H54 (cell line): ENCODE measurements around the gene DMAC2.
"Not testable (repeated sequence)": the region's sequence is repeated elsewhere in the genome, so short reads cannot be mapped to it uniquely, and the experiment has no call there.

Source experiments
- DNase-seq: peaks from one replicate; pipeline ENCODE4 v3.0.0; 2011; ENCODE audit warnings: low spot score, mixed read lengths; ENCODE audit not compliant: insufficient read length
- FAIRE-seq: peaks from 3 replicates; lab custom pipeline; 2011; peaks lifted over from hg19 to GRCh38; lab: Jason Lieb, UNC
- POLR2A ChIP-seq: IDR thresholded peaks from 2 replicates; pipeline ENCODE4 v1.6.1; 2011; ENCODE audit warnings: low read depth, mild to moderate bottlenecking, low read length

Gene DMAC2

GRCh38 chr19:41452584-41453275 is 13.0 kb upstream of the DMAC2 start:
- FAIRE-seq = no peak

GRCh38 chr19:41449865-41450178 is 10.1 kb upstream of the DMAC2 start:
- DNase-seq (no peak), FAIRE-seq (no peak)
- no peak for TF ChIP-seq POLR2A

More at GRCh38 chr19:41452584-41453275, 13.0 kb upstream of the DMAC2 start:
- no peak for DNase-seq
- TF ChIP-seq POLR2A = no peak

- peak; percentile 45 for FAIRE-seq
- TF ChIP-seq POLR2A = no peak
Observed at GRCh38 chr19:41449079-41449864, 9.6 kb upstream of the DMAC2 start.

GRCh38 chr19:41447732-41448332 is 8.1 kb upstream of the DMAC2 start:
- FAIRE-seq (no peak), DNase-seq (no peak)
- no peak for TF ChIP-seq POLR2A

More at GRCh38 chr19:41449079-41449864, 9.6 kb upstream of the DMAC2 start:
- peak; percentile 86 for DNase-seq

- no peak for DNase-seq
- TF ChIP-seq POLR2A = no peak
- no peak for FAIRE-seq
Observed at GRCh38 chr19:41445575-41445974, 5.9 kb upstream of the DMAC2 start.

GRCh38 chr19:41443813-41444455 is 4.2 kb upstream of the DMAC2 start:
- FAIRE-seq = no peak
- no peak for DNase-seq
- TF ChIP-seq POLR2A = no peak

GRCh38 chr19:41442473-41443355 is 3.0 kb upstream of the DMAC2 start, which contains the start of gene ERICH4:
Gene ERICH4 (plus strand): TSS chr19:41443156. CDS start chr19:41443170, 14 bp downstream.
- DNase-seq (no peak), FAIRE-seq (no peak)
- TF ChIP-seq POLR2A = no peak

GRCh38 chr19:41441321-41441945 is 1.7 kb upstream of the DMAC2 start:
- FAIRE-seq = no peak
- no peak for DNase-seq
- TF ChIP-seq POLR2A = no peak

- no peak for TF ChIP-seq POLR2A
- FAIRE-seq = no peak
- no peak for DNase-seq
Observed at GRCh38 chr19:41437944-41438574, 1.7 kb downstream of the DMAC2 start.

GRCh38 chr19:41436674-41436951 is 3.1 kb downstream of the DMAC2 start:
- no peak for DNase-seq
- no peak for FAIRE-seq
- no peak for TF ChIP-seq POLR2A

GRCh38 chr19:41435936-41436673 is 3.6 kb downstream of the DMAC2 start:
- no peak for TF ChIP-seq POLR2A
- no peak for FAIRE-seq
- DNase-seq = no peak

GRCh38 chr19:41435376-41435775 is 4.3 kb downstream of the DMAC2 start:
- not testable (repeated sequence) for DNase-seq, FAIRE-seq
